GM23338 (cell line): ENCODE measurements around the gene NNMT. TPM values are rescaled to one million over a fixed set of nuclear protein-coding genes. Genes with fewer than 3 reads are reported as not detected.

Experiments
- ATAC-seq: fragments of 200-7000 bp; cut with Tn5 transposase; 3 replicates; pipeline ENCODE4 v1.9.1; 2020
- DNase-seq: peaks from one replicate; pipeline ENCODE4 v3.0.0-alpha.2; 2015; ENCODE audit warnings: low spot score
- H2AFZ ChIP-seq: fragments of 200-600 bp; sonication (generic); 2 replicates; pipeline ENCODE4 v1.8.0; 2016; ENCODE audit warnings: antibody characterized with exemption, mild to moderate bottlenecking, moderate library complexity
- H3F3A ChIP-seq: fragments of 200-600 bp; sonication (generic); replicated peaks from 2 replicates; pipeline ENCODE4 v1.8.0; 2017; ENCODE audit warnings: antibody characterized with exemption, mixed run types, low read depth
- H3K27ac ChIP-seq: fragments of 200-600 bp; sonication (generic); 2 replicates; pipeline ENCODE4 v1.6.1; 2016; ENCODE audit warnings: low read depth
- H3K27me3 ChIP-seq: fragments of 200-600 bp; sonication (generic); 2 replicates; pipeline ENCODE4 v1.8.0; 2016; ENCODE audit warnings: mild to moderate bottlenecking, mixed run types, moderate library complexity; ENCODE audit not compliant: insufficient read depth
- H3K36me3 ChIP-seq: fragments of 200-600 bp; sonication (generic); 2 replicates; pipeline ENCODE4 v1.8.0; 2016; ENCODE audit warnings: mild to moderate bottlenecking; ENCODE audit not compliant: insufficient read depth
- H3K4me1 ChIP-seq: fragments of 200-600 bp; sonication (generic); 2 replicates; pipeline ENCODE4 v1.8.0; 2016; ENCODE audit warnings: mild to moderate bottlenecking, moderate library complexity; ENCODE audit not compliant: insufficient read depth
- H3K4me2 ChIP-seq: fragments of 200-600 bp; sonication (generic); 2 replicates; pipeline ENCODE4 v1.7.1; 2017; ENCODE audit warnings: mixed run types
- H3K4me3 ChIP-seq: fragments of 200-600 bp; sonication (generic); 2 replicates; pipeline ENCODE4 v1.6.1; 2016; ENCODE audit warnings: mixed run types
- H3K79me2 ChIP-seq: fragments of 200-600 bp; sonication (generic); replicated peaks from 2 replicates; pipeline ENCODE4 v1.8.0; 2017; ENCODE audit warnings: mild to moderate bottlenecking; ENCODE audit not compliant: insufficient read depth
- H3K9me2 ChIP-seq: fragments of 200-600 bp; sonication (generic); 2 replicates; pipeline ENCODE4 v1.8.0; 2017; ENCODE audit not compliant: insufficient read depth
- H4K20me1 ChIP-seq: fragments of 200-600 bp; sonication (generic); replicated peaks from 2 replicates; pipeline ENCODE4 v1.8.0; 2017; ENCODE audit warnings: mild to moderate bottlenecking; ENCODE audit not compliant: insufficient read depth
- H3K27ac Mint-ChIP-seq: 2 replicates; pipeline ENCODE4 v1.8.0; 2020; ENCODE audit warnings: inconsistent platforms, mild to moderate bottlenecking, moderate library complexity, mixed read lengths
- H3K27me3 Mint-ChIP-seq: 3 replicates; pipeline ENCODE4 v1.8.0; 2022; ENCODE audit warnings: low read depth, mild to moderate bottlenecking, moderate library complexity, mixed read lengths, inconsistent platforms; ENCODE audit not compliant: insufficient read depth, poor library complexity
- H3K36me3 Mint-ChIP-seq: 3 replicates; pipeline ENCODE4 v1.8.0; 2021; ENCODE audit warnings: low read depth, mild to moderate bottlenecking, inconsistent platforms, moderate library complexity, mixed read lengths
- H3K4me1 Mint-ChIP-seq: 3 replicates; pipeline ENCODE4 v1.8.0; 2020; ENCODE audit warnings: mild to moderate bottlenecking, inconsistent platforms, mixed read lengths
- H3K4me3 Mint-ChIP-seq: 3 replicates; pipeline ENCODE4 v1.8.0; 2021; ENCODE audit warnings: moderate library complexity, mild to moderate bottlenecking, inconsistent platforms, mixed read lengths
- H3K9me3 Mint-ChIP-seq: 3 replicates; pipeline ENCODE4 v1.8.0; 2020; ENCODE audit warnings: moderate library complexity, mild to moderate bottlenecking, inconsistent platforms, mixed read lengths
- CREB1 ChIP-seq: fragments of 250-450 bp; sonication (Bioruptor Pico); IDR thresholded peaks from 2 replicates; pipeline ENCODE4 v1.5.0; 2020; ENCODE audit warnings: low read depth, mild to moderate bottlenecking, moderate library complexity
- EZH2 ChIP-seq: fragments of 200-600 bp; sonication (generic); IDR thresholded peaks from one replicate; pipeline ENCODE4 v1.8.0; 2017; ENCODE audit warnings: antibody characterized with exemption, mild to moderate bottlenecking, low read depth; ENCODE audit not compliant: unreplicated experiment
- EZH2phosphoT487 ChIP-seq: fragments of 200-600 bp; sonication (generic); IDR thresholded peaks from one replicate; pipeline ENCODE4 v1.8.1; 2018; ENCODE audit warnings: antibody characterized with exemption; ENCODE audit not compliant: unreplicated experiment
- polyA plus RNA-seq: library from polyadenylated mRNA; unstranded; fragments of >200 nt; fragmentation: Nextera tagmentation; extraction: Ambion mirVana; gene quantifications from 2 replicates; pipeline ENCODE4 v1.2.1, GENCODE V29; 2016
- total RNA-seq: library from RNA; depleted of rRNA; stranded (reverse); fragments of >200 nt; shearing (Covaris generic); gene quantifications from 2 replicates; pipeline ENCODE4 v1.2.3, GENCODE V29; 2014
- TF ChIP-seq, protein P1 (sequence below): fragments of 250-450 bp; sonication (Bioruptor Pico); IDR thresholded peaks from 2 replicates; pipeline ENCODE4 v1.5.0; 2020; ENCODE audit warnings: mild to moderate bottlenecking, moderate library complexity
- TF ChIP-seq, protein P2 (sequence below): IDR thresholded peaks from one replicate; pipeline ENCODE4 v1.6.1; 2018; ENCODE audit warnings: antibody characterized with exemption; ENCODE audit not compliant: unreplicated experiment

NNMT gene
- total and polyA plus RNA-seq, 2 experiments from 2014 or later, result 0.40 TPM; not detected in 1

DNA sequence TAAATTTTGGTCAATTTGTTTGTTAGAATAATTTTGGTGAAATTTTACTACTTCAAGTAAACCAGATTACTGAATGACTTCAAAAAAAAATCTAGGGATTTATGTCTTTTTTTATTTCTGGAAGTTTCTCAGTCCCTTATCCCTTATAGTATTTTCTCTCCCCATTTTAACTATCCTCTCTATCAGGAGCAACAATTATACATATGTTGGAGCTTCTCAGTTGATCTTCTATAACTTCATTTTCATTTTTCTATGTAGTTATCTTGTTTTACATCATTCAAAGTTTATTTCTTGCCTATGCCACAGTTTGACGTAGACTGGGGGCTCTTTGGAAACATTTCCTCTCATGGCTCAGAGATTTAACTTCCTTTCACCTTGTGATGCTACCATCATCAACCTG, 34.2 kb downstream of the NNMT start:
- no peak overlapping the region for H3K4me2 ChIP-seq
- H3K27ac ChIP-seq, result no peak overlapping the region
- H3K27me3 ChIP-seq, result no peaks in the 10 kb centered on the region
- no peak overlapping the region for H2AFZ ChIP-seq
- peaks cover 8% of the 10 kb centered on the region; the same call in 2 of the 3 replicates for H3K36me3 Mint-ChIP-seq
- no peaks in the 10 kb centered on the region for H3F3A ChIP-seq
- H3K36me3 ChIP-seq, result no peaks in the 10 kb centered on the region; the same call in 1 of the 2 replicates
- no peaks in the 10 kb centered on the region; the same call in none of the 2 replicates for H3K4me1 ChIP-seq
- peaks cover 9% of the 10 kb centered on the region for H3K9me2 ChIP-seq
- H3K4me1 Mint-ChIP-seq, result peaks cover 3% of the 10 kb centered on the region; the same call in 1 of the 3 replicates
- H3K27me3 Mint-ChIP-seq, result peaks cover under 1% of the 10 kb centered on the region
- ATAC-seq, result no peak
- H3K27ac Mint-ChIP-seq, result no peak overlapping the region
- H3K79me2 ChIP-seq, result no peaks in the 10 kb centered on the region
- peaks cover 11% of the 10 kb centered on the region for H3K9me3 Mint-ChIP-seq
- no peak overlapping the region for H3K4me3 Mint-ChIP-seq
- H3K4me3 ChIP-seq, result no peak overlapping the region
- no peaks in the 10 kb centered on the region for H4K20me1 ChIP-seq
- no peak for DNase-seq
- TF ChIP-seq, protein P1, sequence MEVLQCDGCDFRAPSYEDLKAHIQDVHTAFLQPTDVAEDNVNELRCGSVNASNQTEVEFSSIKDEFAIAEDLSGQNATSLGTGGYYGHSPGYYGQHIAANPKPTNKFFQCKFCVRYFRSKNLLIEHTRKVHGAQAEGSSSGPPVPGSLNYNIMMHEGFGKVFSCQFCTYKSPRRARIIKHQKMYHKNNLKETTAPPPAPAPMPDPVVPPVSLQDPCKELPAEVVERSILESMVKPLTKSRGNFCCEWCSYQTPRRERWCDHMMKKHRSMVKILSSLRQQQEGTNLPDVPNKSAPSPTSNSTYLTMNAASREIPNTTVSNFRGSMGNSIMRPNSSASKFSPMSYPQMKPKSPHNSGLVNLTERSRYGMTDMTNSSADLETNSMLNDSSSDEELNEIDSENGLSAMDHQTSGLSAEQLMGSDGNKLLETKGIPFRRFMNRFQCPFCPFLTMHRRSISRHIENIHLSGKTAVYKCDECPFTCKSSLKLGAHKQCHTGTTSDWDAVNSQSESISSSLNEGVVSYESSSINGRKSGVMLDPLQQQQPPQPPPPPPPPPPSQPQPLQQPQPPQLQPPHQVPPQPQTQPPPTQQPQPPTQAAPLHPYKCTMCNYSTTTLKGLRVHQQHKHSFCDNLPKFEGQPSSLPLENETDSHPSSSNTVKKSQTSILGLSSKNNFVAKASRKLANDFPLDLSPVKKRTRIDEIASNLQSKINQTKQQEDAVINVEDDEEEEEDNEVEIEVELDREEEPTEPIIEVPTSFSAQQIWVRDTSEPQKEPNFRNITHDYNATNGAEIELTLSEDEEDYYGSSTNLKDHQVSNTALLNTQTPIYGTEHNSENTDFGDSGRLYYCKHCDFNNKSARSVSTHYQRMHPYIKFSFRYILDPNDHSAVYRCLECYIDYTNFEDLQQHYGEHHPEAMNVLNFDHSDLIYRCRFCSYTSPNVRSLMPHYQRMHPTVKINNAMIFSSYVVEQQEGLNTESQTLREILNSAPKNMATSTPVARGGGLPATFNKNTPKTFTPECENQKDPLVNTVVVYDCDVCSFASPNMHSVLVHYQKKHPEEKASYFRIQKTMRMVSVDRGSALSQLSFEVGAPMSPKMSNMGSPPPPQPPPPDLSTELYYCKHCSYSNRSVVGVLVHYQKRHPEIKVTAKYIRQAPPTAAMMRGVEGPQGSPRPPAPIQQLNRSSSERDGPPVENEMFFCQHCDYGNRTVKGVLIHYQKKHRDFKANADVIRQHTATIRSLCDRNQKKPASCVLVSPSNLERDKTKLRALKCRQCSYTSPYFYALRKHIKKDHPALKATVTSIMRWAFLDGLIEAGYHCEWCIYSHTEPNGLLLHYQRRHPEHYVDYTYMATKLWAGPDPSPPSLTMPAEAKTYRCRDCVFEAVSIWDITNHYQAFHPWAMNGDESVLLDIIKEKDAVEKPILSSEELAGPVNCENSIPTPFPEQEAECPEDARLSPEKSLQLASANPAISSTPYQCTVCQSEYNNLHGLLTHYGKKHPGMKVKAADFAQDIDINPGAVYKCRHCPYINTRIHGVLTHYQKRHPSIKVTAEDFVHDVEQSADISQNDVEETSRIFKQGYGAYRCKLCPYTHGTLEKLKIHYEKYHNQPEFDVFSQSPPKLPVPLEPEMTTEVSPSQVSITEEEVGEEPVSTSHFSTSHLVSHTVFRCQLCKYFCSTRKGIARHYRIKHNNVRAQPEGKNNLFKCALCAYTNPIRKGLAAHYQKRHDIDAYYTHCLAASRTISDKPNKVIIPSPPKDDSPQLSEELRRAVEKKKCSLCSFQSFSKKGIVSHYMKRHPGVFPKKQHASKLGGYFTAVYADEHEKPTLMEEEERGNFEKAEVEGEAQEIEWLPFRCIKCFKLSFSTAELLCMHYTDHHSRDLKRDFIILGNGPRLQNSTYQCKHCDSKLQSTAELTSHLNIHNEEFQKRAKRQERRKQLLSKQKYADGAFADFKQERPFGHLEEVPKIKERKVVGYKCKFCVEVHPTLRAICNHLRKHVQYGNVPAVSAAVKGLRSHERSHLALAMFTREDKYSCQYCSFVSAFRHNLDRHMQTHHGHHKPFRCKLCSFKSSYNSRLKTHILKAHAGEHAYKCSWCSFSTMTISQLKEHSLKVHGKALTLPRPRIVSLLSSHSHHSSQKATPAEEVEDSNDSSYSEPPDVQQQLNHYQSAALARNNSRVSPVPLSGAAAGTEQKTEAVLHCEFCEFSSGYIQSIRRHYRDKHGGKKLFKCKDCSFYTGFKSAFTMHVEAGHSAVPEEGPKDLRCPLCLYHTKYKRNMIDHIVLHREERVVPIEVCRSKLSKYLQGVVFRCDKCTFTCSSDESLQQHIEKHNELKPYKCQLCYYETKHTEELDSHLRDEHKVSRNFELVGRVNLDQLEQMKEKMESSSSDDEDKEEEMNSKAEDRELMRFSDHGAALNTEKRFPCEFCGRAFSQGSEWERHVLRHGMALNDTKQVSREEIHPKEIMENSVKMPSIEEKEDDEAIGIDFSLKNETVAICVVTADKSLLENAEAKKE (CRISPR knock-in tag), result no peak
- TF ChIP-seq, protein P2, sequence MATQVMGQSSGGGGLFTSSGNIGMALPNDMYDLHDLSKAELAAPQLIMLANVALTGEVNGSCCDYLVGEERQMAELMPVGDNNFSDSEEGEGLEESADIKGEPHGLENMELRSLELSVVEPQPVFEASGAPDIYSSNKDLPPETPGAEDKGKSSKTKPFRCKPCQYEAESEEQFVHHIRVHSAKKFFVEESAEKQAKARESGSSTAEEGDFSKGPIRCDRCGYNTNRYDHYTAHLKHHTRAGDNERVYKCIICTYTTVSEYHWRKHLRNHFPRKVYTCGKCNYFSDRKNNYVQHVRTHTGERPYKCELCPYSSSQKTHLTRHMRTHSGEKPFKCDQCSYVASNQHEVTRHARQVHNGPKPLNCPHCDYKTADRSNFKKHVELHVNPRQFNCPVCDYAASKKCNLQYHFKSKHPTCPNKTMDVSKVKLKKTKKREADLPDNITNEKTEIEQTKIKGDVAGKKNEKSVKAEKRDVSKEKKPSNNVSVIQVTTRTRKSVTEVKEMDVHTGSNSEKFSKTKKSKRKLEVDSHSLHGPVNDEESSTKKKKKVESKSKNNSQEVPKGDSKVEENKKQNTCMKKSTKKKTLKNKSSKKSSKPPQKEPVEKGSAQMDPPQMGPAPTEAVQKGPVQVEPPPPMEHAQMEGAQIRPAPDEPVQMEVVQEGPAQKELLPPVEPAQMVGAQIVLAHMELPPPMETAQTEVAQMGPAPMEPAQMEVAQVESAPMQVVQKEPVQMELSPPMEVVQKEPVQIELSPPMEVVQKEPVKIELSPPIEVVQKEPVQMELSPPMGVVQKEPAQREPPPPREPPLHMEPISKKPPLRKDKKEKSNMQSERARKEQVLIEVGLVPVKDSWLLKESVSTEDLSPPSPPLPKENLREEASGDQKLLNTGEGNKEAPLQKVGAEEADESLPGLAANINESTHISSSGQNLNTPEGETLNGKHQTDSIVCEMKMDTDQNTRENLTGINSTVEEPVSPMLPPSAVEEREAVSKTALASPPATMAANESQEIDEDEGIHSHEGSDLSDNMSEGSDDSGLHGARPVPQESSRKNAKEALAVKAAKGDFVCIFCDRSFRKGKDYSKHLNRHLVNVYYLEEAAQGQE, result no peak
- TF ChIP-seq CREB1 (CRISPR knock-in tag) (no peak), EZH2 (no peak), EZH2phosphoT487 (no peak)
